Measurements from ENCODE around the gene UGGT2. TPM values are rescaled to one million over a fixed set of nuclear protein-coding genes. Genes with fewer than 3 reads are reported as not detected.

Gene UGGT2
- total and polyA plus RNA-seq, 2 donors (not counting 1 experiment from before 2014, with no cell fraction given), result 0.39 to 6.7 TPM

DNA sequence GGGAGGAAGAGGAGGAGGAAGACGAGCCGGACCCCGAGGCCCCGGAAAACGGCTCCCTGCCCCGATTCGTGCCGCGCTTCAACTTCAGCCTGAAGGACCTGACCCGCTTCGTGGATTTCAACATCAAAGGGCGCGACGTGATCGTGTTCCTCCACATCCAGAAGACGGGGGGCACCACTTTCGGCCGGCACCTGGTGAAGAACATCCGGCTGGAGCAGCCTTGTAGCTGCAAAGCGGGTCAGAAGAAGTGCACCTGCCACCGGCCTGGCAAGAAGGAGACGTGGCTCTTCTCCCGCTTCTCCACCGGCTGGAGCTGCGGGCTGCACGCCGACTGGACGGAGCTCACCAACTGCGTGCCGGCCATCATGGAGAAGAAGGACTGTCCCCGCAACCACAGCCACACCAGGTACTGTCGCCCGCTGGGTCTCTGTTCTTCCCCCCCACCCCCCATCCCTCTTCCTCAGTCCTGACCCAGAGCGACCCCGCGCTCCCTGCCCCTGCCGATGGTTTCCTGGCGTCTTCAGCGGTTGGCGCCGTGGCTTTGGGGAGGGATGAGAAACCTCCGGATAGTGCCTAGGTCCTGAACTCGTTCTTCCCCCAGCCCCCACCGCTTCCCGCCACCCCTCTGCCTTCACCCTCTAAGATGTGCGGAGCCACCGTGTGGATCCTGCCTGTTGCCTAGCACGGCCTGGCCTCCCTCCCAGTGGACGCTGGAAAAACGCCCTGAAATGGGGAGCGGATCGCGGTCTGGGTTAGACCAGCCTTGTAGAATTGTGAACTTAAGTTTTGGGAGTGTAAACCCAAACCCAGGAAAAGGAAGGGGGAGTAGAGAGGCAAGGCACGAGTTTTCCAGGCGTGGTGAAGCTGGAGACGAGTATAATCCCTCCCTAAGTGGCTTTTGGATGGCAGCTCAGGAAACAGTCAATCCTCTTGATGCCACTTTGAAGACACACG, 38.2 kb upstream of the UGGT2 start:
- no peak overlapping the region for H3K27ac Mint-ChIP-seq
- peak overlapping the region; percentile 64 for H3K4me3 Mint-ChIP-seq
- no peak overlapping the region for H3K27ac ChIP-seq (ENCODE audit: low read length in 2 of 2)
- peak overlapping the region; percentile 42 for H2AFZ ChIP-seq (ENCODE audit: insufficient read depth, low read depth, low read length, poor library complexity, severe bottlenecking)
- peaks cover 0 to 4% (median 3%) of the 10 kb centered on the region in 3 donors for H3K9me3 ChIP-seq (ENCODE audit: control extremely low read depth in 1 of 3, control insufficient read depth in 2 of 3, insufficient read depth in 1 of 3, low read length in 2 of 3)
- ATAC-seq (ENCODE audit: low read depth) (no peak), DNase-seq (no peak)
- 7% methylated on average over 51 of the region's 57 CpGs for WGBS (ENCODE audit: insufficient coverage)
- TF ChIP-seq EZH2 (IDR thresholded peaks at IDR 0.05; ENCODE audit: borderline replicate concordance, insufficient read depth, low read depth, low read length, poor library complexity, severe bottlenecking), result no peak
- H3K4me1 ChIP-seq (ENCODE audit: control insufficient read depth in 2 of 2, insufficient read depth in 2 of 2, low read length in 2 of 2), result peaks cover 0 to 3% of the 10 kb centered on the region in 2 donors
- no peaks in the 10 kb centered on the region for H3K9me3 Mint-ChIP-seq (ENCODE audit: insufficient read depth)
- H3K9ac ChIP-seq (ENCODE audit: low read length), result no peak overlapping the region
- no peak overlapping the region for H3K4me3 ChIP-seq (ENCODE audit: control extremely low read depth in 1 of 5, extremely low read depth in 1 of 5, insufficient read depth in 1 of 5, low read depth in 2 of 5, low read length in 4 of 5)
- peaks cover 9% of the 10 kb centered on the region for H3K4me1 Mint-ChIP-seq
- ChIA-PET CTCF (no interaction called here), POLR2A (no interaction called here)
- H3K4me2 ChIP-seq (replicated peaks; ENCODE audit: low read depth, low read length, poor library complexity, severe bottlenecking), result no peak overlapping the region
- H3K36me3 ChIP-seq (replicated peaks in 1 of 2; ENCODE audit: control extremely low read depth in 1 of 2, control insufficient read depth in 1 of 2, extremely low read depth in 1 of 2, insufficient read depth in 2 of 2, low read length in 1 of 2), result no peaks in the 10 kb centered on the region
- intact Hi-C loops (cut with micrococcal nuclease), result no loop called here
- H3K27me3 Mint-ChIP-seq, result peaks cover 61% of the 10 kb centered on the region
- peaks cover 0 to 26% (median 15%) of the 10 kb centered on the region in 4 experiments for H3K27me3 ChIP-seq (replicated peaks in 1 of 4; ENCODE audit: control extremely low read depth in 1 of 4, control insufficient read depth in 3 of 4, insufficient read depth in 4 of 4, low read length in 3 of 4)
- H4K20me1 ChIP-seq (ENCODE audit: control insufficient read depth, insufficient read depth, low read length, poor library complexity, severe bottlenecking), result no peaks in the 10 kb centered on the region
- no peaks in the 10 kb centered on the region for H3K79me2 ChIP-seq (ENCODE audit: control insufficient read depth, insufficient read depth, low read length)

DNA sequence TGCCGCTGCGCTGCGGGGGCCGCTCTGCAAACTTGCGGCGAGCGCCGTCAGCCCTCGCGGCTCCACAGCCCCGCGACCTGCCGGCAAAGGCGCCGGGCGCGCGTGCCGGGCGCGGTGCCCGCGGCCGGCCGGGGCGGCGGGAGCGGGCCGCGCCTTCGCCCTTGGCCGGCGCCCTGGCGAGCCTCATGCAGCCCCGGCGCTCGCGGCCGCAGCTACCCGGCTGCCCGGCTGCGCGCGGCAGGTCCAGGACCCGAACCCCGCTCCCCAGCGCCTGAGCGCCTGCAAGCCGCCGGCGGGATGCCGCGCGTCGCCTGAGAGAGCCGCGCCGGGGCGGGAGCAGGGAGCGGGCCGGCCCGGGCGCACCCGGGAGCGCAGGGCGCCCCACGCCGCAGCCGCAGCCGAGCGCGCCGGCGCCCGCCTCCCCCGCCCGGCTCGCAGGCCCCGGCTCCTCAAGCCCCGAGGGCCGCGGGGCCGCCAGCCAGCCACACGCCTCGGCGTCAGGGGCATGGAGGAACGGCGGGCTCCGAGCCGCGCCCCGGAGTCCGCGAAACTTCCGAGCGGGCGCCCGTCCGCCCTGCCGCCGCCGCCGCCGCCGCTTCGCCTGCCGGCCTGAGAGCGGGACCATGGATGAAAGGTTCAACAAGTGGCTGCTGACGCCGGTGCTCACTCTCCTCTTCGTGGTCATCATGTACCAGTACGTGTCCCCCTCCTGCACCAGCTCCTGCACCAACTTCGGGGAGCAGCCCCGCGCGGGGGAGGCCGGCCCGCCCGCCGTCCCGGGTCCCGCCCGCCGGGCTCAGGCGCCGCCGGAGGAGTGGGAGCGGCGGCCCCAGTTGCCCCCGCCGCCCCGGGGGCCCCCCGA, 37.3 kb upstream of the UGGT2 start:
- ATAC-seq (ENCODE audit: low read depth), result no peak
- POLR2A ChIA-PET, result no interaction called here
- WGBS (ENCODE audit: insufficient coverage), result under 1% methylated on average over 133 of the region's 133 CpGs
- no peaks in the 10 kb centered on the region for H3K36me3 ChIP-seq (replicated peaks in 1 of 2; ENCODE audit: control extremely low read depth in 1 of 2, control insufficient read depth in 1 of 2, extremely low read depth in 1 of 2, insufficient read depth in 2 of 2, low read length in 1 of 2)
- H2AFZ ChIP-seq (ENCODE audit: insufficient read depth, low read depth, low read length, poor library complexity, severe bottlenecking), result no peak overlapping the region
- CTCF ChIA-PET, result no interaction called here
- H3K4me3 ChIP-seq (ENCODE audit: control extremely low read depth in 1 of 5, extremely low read depth in 1 of 5, insufficient read depth in 1 of 5, low read depth in 2 of 5, low read length in 4 of 5), result no peak overlapping the region
- peaks cover 0 to 3% of the 10 kb centered on the region in 2 donors for H3K4me1 ChIP-seq (ENCODE audit: control insufficient read depth in 2 of 2, insufficient read depth in 2 of 2, low read length in 2 of 2)
- peaks cover 0 to 26% (median 15%) of the 10 kb centered on the region in 4 experiments for H3K27me3 ChIP-seq (replicated peaks in 1 of 4; ENCODE audit: control extremely low read depth in 1 of 4, control insufficient read depth in 3 of 4, insufficient read depth in 4 of 4, low read length in 3 of 4)
- TF ChIP-seq, protein P1, sequence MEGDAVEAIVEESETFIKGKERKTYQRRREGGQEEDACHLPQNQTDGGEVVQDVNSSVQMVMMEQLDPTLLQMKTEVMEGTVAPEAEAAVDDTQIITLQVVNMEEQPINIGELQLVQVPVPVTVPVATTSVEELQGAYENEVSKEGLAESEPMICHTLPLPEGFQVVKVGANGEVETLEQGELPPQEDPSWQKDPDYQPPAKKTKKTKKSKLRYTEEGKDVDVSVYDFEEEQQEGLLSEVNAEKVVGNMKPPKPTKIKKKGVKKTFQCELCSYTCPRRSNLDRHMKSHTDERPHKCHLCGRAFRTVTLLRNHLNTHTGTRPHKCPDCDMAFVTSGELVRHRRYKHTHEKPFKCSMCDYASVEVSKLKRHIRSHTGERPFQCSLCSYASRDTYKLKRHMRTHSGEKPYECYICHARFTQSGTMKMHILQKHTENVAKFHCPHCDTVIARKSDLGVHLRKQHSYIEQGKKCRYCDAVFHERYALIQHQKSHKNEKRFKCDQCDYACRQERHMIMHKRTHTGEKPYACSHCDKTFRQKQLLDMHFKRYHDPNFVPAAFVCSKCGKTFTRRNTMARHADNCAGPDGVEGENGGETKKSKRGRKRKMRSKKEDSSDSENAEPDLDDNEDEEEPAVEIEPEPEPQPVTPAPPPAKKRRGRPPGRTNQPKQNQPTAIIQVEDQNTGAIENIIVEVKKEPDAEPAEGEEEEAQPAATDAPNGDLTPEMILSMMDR (IDR thresholded peaks at IDR 0.05), result no peak
- TF ChIP-seq EZH2 (IDR thresholded peaks at IDR 0.05; ENCODE audit: borderline replicate concordance, insufficient read depth, low read depth, low read length, poor library complexity, severe bottlenecking), result no peak
- intact Hi-C loops (cut with micrococcal nuclease), result no loop called here
- H4K20me1 ChIP-seq (ENCODE audit: control insufficient read depth, insufficient read depth, low read length, poor library complexity, severe bottlenecking), result no peaks in the 10 kb centered on the region
- peaks cover 66% of the 10 kb centered on the region for H3K27me3 Mint-ChIP-seq
- no peaks in the 10 kb centered on the region for H3K79me2 ChIP-seq (ENCODE audit: control insufficient read depth, insufficient read depth, low read length)
- no peak overlapping the region for H3K27ac Mint-ChIP-seq
- no peak overlapping the region for H3K27ac ChIP-seq (ENCODE audit: low read length in 2 of 2)
- peak overlapping the region; percentile 19 for H3K4me2 ChIP-seq (replicated peaks; ENCODE audit: low read depth, low read length, poor library complexity, severe bottlenecking)
- no peak overlapping the region for H3K9ac ChIP-seq (ENCODE audit: low read length)
- DNase-seq, result peak; percentile 4
- H3K4me1 Mint-ChIP-seq, result peaks cover 9% of the 10 kb centered on the region
- no peak overlapping the region for H3K4me3 Mint-ChIP-seq
- no peaks in the 10 kb centered on the region for H3K9me3 Mint-ChIP-seq (ENCODE audit: insufficient read depth)
- peaks cover 0 to 4% (median 3%) of the 10 kb centered on the region in 3 donors for H3K9me3 ChIP-seq (ENCODE audit: control extremely low read depth in 1 of 3, control insufficient read depth in 2 of 3, insufficient read depth in 1 of 3, low read length in 2 of 3)
